Activated CD4-positive, alpha-beta T cell treated with anti-CD3 and anti-CD28 coated beads, Interleukin-2, amount 10 ng/mL, durations not matched to agents 7 days and 5 days (primary cell): ENCODE data around the gene AADAC. TPM values are rescaled to one million over a fixed set of nuclear protein-coding genes. Genes with fewer than 3 reads are reported as not detected.
"Not testable (repeated sequence)": the region's sequence is repeated elsewhere in the genome, so short reads cannot be mapped to it uniquely, and the experiment has no call there.

Source experiments
- CTCF ChIA-PET: fragments of 350-600 bp; sonication (Branson Sonifier 250); formaldehyde crosslinking; loops from one replicate; lab custom pipeline; 2021; ENCODE audit warnings: antibody characterized with exemption; lab: Charles Lee
- POLR2A ChIA-PET: fragments of 350-600 bp; sonication (Branson Sonifier 250); formaldehyde crosslinking; loops from one replicate; lab custom pipeline; 2021; ENCODE audit warnings: antibody characterized with exemption; lab: Charles Lee
- DNase-seq: peaks from one replicate; pipeline ENCODE4 v3.0.0-alpha.2; 2020
- H3K27ac Mint-ChIP-seq: one replicate; pipeline ENCODE4 v1.8.0; 2021; ENCODE audit warnings: mild to moderate bottlenecking, moderate library complexity, mixed read lengths
- H3K27me3 Mint-ChIP-seq: one replicate; pipeline ENCODE4 v1.8.0; 2021; ENCODE audit warnings: mixed read lengths
- H3K36me3 Mint-ChIP-seq: one replicate; pipeline ENCODE4 v1.8.0; 2021; ENCODE audit warnings: low read depth, mixed read lengths
- H3K4me1 Mint-ChIP-seq: one replicate; pipeline ENCODE4 v1.8.0; 2021; ENCODE audit warnings: mixed read lengths
- H3K4me3 Mint-ChIP-seq: one replicate; pipeline ENCODE4 v1.8.0; 2021; ENCODE audit warnings: mild to moderate bottlenecking, moderate library complexity, mixed read lengths
- H3K9me3 Mint-ChIP-seq: one replicate; pipeline ENCODE4 v1.8.0; 2021; ENCODE audit warnings: mixed read lengths
- total RNA-seq, 2 experiments: library from RNA; stranded (reverse); gene quantifications; one replicate each; pipeline ENCODE4 v1.2.3, GENCODE V29; 2021

Gene AADAC
- total RNA-seq, 2 experiments from 2014 or later, result not detected

- H3K36me3 Mint-ChIP-seq, result peaks cover 2% of the 10 kb centered on the region
- H3K27me3 Mint-ChIP-seq, result peaks cover 4% of the 10 kb centered on the region
- no peak overlapping the region for H3K4me3 Mint-ChIP-seq
- no peak for DNase-seq
- no peaks in the 10 kb centered on the region for H3K9me3 Mint-ChIP-seq
- peaks cover 13% of the 10 kb centered on the region for H3K4me1 Mint-ChIP-seq
- CTCF ChIA-PET, result interaction anchor here (0.6 kb wide), 1 partner anchor 24 kb away, joined by 3 read pairs; no protein-coding TSS in a partner anchor
- POLR2A ChIA-PET, result no interaction called here
- no peak overlapping the region for H3K27ac Mint-ChIP-seq
Measured at GRCh38 chr3:151871639-151872468, 57.9 kb downstream of the AADAC start.

- Mint-ChIP-seq H3K36me3 (peaks cover 2% of the 10 kb centered on the region), H3K9me3 (no peaks in the 10 kb centered on the region), H3K27me3 (peaks cover 4% of the 10 kb centered on the region), H3K4me3 (no peak within 1 kb of the TSS), H3K4me1 (peaks cover 13% of the 10 kb centered on the region), H3K27ac (no peak within 1 kb of the TSS)
- ChIA-PET CTCF (no interaction called here), POLR2A (no interaction called here)
- no peak for DNase-seq
Measured at GRCh38 chr3:151873398-151873797, 59.5 kb downstream of the AADAC start, which contains the start of gene SUCNR1. Gene SUCNR1 (plus strand): TSS chr3:151873643. CDS start chr3:151879893, 6,250 bp downstream.

GRCh38 chr3:151874079-151874478 lies 60.2 kb downstream of the AADAC start:
- H3K4me3 Mint-ChIP-seq, H3K27me3 Mint-ChIP-seq, H3K9me3 Mint-ChIP-seq, CTCF ChIA-PET, H3K27ac Mint-ChIP-seq, DNase-seq, H3K36me3 Mint-ChIP-seq, POLR2A ChIA-PET: not testable (repeated sequence)
- H3K4me1 Mint-ChIP-seq, result peaks cover 13% of the 10 kb centered on the region

GRCh38 chr3:151875759-151876158 lies 61.8 kb downstream of the AADAC start:
- peaks cover 7% of the 10 kb centered on the region for H3K27me3 Mint-ChIP-seq
- no peak for DNase-seq
- H3K4me1 Mint-ChIP-seq, result peaks cover 17% of the 10 kb centered on the region
- ChIA-PET CTCF (no interaction called here), POLR2A (no interaction called here)
- H3K36me3 Mint-ChIP-seq, result peaks cover 2% of the 10 kb centered on the region
- no peak overlapping the region for H3K4me3 Mint-ChIP-seq
- H3K9me3 Mint-ChIP-seq, result no peaks in the 10 kb centered on the region
- peak overlapping the region; percentile 16 for H3K27ac Mint-ChIP-seq

- Mint-ChIP-seq H3K36me3 (peaks cover 2% of the 10 kb centered on the region), H3K27ac (no peak overlapping the region), H3K9me3 (no peaks in the 10 kb centered on the region), H3K27me3 (peaks cover 9% of the 10 kb centered on the region), H3K4me3 (no peak overlapping the region), H3K4me1 (peaks cover 10% of the 10 kb centered on the region)
- CTCF ChIA-PET, result no interaction called here
- DNase-seq, result no peak
- POLR2A ChIA-PET, result no interaction called here
Measured at GRCh38 chr3:151877269-151877668, 63.4 kb downstream of the AADAC start.

Other genes starting within 250 kb of the AADAC start
- not detected for gene AADACL2, start 80.2 kb upstream of the AADAC start, total RNA-seq
- gene SUCNR1, start 59.5 kb downstream of the AADAC start, total RNA-seq, result not detected